Liver (tissue), 3 donors: ENCODE results near the gene NDRG2.

Experiments
- EGR1 ChIP-seq, 2 donors: IDR thresholded peaks; 2 replicates each; pipeline ENCODE4 v1.6.1; 2016 to 2018; ENCODE audit warnings: antibody characterized with exemption in 2 of 2, low read depth in 2 of 2
- FOXA1 ChIP-seq: IDR thresholded peaks from 2 replicates; pipeline ENCODE4 v1.6.1; 2016; ENCODE audit warnings: antibody characterized with exemption
- GABPA ChIP-seq, 2 donors: IDR thresholded peaks in 1 of 2; conservative IDR thresholded peaks in 1 of 2; 2 replicates each; pipeline ENCODE4 v1.6.1; 2016; ENCODE audit warnings: antibody characterized with exemption in 2 of 2, mild to moderate bottlenecking in 1 of 2, moderate library complexity in 1 of 2
- HNF4G ChIP-seq: IDR thresholded peaks from 2 replicates; pipeline ENCODE4 v1.6.1; 2016; ENCODE audit warnings: antibody characterized with exemption
- JUND ChIP-seq, 2 donors: IDR thresholded peaks; 2 replicates each; pipeline ENCODE4 v1.6.1; 2016; ENCODE audit warnings: antibody characterized with exemption in 2 of 2
- RAD21 ChIP-seq, 2 donors: IDR thresholded peaks; 2 replicates each; pipeline ENCODE4 v1.6.1; 2016; ENCODE audit warnings: antibody characterized with exemption in 2 of 2, mild to moderate bottlenecking in 2 of 2
- RXRA ChIP-seq, 2 donors: IDR thresholded peaks; 2 replicates each; pipeline ENCODE4 v1.6.1; 2017 to 2018; ENCODE audit warnings: antibody characterized with exemption in 2 of 2, mild to moderate bottlenecking in 1 of 2
- SP1 ChIP-seq: IDR thresholded peaks from 2 replicates; pipeline ENCODE4 v1.6.1; 2018; ENCODE audit warnings: antibody characterized with exemption, mild to moderate bottlenecking
- TAF1 ChIP-seq: conservative IDR thresholded peaks from 2 replicates; pipeline ENCODE4 v1.6.1; 2016; ENCODE audit warnings: antibody characterized with exemption, mild to moderate bottlenecking
- YY1 ChIP-seq: IDR thresholded peaks from 2 replicates; pipeline ENCODE4 v1.6.1; 2016; ENCODE audit warnings: antibody characterized with exemption, mild to moderate bottlenecking
- TF ChIP-seq, protein P1 (sequence below): fragments of 150-350 bp; IDR thresholded peaks from 2 replicates; pipeline ENCODE4 v1.5.1; 2017; ENCODE audit warnings: improper control_type of control experiment, low read depth, low read length; ENCODE audit not compliant: missing input control
- TF ChIP-seq, protein P2 (sequence below): IDR thresholded peaks from 2 replicates; pipeline ENCODE4 v1.6.1; 2016; ENCODE audit warnings: antibody characterized with exemption
- TF ChIP-seq, protein P3 (sequence below): IDR thresholded peaks from 2 replicates; pipeline ENCODE4 v1.6.1; 2016; ENCODE audit warnings: antibody characterized with exemption
- TF ChIP-seq, protein P4 (sequence below): IDR thresholded peaks from 2 replicates; pipeline ENCODE4 v1.6.1; 2016; ENCODE audit warnings: antibody characterized with exemption, mild to moderate bottlenecking
- donor health status: healthy.
- donor health status: healthy.

DNA sequence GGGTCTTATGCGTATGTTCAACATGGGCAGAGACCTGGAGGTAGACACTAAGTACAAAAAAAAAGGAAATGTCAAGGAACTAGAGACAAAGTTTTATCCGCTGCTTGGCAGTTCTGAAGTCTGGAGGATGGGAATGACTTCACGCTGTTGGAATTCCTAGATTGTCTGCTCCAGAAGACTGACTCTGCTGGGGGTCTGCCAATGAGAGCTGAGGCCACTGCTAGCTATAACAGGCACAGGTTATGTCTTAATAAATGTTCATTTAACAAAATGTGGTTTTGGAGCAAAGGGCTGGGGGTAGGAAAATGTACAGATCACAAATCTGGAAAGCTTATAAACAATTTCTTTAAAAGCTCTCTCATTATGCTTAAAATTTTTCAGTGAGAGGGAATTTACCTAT is 38.6 kb upstream of the NDRG2 start:
- TF ChIP-seq, protein P1, sequence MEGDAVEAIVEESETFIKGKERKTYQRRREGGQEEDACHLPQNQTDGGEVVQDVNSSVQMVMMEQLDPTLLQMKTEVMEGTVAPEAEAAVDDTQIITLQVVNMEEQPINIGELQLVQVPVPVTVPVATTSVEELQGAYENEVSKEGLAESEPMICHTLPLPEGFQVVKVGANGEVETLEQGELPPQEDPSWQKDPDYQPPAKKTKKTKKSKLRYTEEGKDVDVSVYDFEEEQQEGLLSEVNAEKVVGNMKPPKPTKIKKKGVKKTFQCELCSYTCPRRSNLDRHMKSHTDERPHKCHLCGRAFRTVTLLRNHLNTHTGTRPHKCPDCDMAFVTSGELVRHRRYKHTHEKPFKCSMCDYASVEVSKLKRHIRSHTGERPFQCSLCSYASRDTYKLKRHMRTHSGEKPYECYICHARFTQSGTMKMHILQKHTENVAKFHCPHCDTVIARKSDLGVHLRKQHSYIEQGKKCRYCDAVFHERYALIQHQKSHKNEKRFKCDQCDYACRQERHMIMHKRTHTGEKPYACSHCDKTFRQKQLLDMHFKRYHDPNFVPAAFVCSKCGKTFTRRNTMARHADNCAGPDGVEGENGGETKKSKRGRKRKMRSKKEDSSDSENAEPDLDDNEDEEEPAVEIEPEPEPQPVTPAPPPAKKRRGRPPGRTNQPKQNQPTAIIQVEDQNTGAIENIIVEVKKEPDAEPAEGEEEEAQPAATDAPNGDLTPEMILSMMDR, result no peak
- TF ChIP-seq, protein P2, sequence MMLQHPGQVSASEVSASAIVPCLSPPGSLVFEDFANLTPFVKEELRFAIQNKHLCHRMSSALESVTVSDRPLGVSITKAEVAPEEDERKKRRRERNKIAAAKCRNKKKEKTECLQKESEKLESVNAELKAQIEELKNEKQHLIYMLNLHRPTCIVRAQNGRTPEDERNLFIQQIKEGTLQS, result no peak
- TF ChIP-seq JUND (IDR thresholded peaks at IDR 0.05), result peak in 1 of 2 donors; percentile 44
- TF ChIP-seq TAF1, result no peak
- TF ChIP-seq, protein P3, sequence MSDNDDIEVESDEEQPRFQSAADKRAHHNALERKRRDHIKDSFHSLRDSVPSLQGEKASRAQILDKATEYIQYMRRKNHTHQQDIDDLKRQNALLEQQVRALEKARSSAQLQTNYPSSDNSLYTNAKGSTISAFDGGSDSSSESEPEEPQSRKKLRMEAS, result no peak
- TF ChIP-seq, protein P4, sequence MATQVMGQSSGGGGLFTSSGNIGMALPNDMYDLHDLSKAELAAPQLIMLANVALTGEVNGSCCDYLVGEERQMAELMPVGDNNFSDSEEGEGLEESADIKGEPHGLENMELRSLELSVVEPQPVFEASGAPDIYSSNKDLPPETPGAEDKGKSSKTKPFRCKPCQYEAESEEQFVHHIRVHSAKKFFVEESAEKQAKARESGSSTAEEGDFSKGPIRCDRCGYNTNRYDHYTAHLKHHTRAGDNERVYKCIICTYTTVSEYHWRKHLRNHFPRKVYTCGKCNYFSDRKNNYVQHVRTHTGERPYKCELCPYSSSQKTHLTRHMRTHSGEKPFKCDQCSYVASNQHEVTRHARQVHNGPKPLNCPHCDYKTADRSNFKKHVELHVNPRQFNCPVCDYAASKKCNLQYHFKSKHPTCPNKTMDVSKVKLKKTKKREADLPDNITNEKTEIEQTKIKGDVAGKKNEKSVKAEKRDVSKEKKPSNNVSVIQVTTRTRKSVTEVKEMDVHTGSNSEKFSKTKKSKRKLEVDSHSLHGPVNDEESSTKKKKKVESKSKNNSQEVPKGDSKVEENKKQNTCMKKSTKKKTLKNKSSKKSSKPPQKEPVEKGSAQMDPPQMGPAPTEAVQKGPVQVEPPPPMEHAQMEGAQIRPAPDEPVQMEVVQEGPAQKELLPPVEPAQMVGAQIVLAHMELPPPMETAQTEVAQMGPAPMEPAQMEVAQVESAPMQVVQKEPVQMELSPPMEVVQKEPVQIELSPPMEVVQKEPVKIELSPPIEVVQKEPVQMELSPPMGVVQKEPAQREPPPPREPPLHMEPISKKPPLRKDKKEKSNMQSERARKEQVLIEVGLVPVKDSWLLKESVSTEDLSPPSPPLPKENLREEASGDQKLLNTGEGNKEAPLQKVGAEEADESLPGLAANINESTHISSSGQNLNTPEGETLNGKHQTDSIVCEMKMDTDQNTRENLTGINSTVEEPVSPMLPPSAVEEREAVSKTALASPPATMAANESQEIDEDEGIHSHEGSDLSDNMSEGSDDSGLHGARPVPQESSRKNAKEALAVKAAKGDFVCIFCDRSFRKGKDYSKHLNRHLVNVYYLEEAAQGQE, result no peak
- TF ChIP-seq YY1, result no peak
- no peak for TF ChIP-seq RAD21 (IDR thresholded peaks at IDR 0.05)
- no peak for TF ChIP-seq HNF4G
- TF ChIP-seq RXRA (IDR thresholded peaks at IDR 0.05), result no peak
- no peak for TF ChIP-seq SP1
- TF ChIP-seq FOXA1, result no peak
- no peak for TF ChIP-seq EGR1 (IDR thresholded peaks at IDR 0.05; ENCODE audit: low read depth in 2 of 2)
- TF ChIP-seq GABPA (IDR thresholded peaks at IDR 0.05 in 1 of 2, conservative IDR thresholded peaks at IDR 0.05 in 1 of 2), result no peak
